NCI-H1105 (cell line): ENCODE results near the gene MYO16.
A peak's percentile ranks its signal among the peaks of the same experiment; 100 is the strongest.

ENCODE experiments used
- DNase-seq: peaks from one replicate; lab custom pipeline; 2025; lab: John Stamatoyannopoulos, UW

Gene MYO16

DNA sequence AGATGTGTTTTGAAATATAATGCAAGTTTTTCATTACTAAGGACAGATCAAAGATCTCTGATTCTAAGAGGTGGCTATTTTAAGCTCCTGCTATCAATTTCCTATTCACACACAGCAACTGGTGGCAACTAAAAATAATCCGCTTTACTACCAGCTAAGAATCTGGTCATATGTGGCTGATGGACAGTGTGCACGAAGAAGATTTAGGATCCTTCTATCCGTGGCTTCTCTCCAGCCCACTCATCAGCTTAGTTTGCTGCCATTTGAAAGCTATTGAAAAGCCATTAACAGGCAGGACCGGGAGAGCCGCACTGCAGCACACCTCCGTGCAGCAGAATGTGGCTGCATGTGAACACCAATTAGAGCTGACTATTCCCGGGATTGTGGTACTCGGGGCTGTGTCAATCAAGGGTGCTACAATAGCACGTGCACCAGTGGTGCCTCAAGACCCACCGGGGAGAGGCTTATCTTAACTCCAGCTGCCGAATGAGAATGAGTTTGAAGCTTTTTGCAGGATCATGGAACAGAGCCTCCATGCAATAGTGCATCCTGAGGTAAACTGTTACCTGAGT, at the start of gene MYO16:
TSS of gene MYO16 (plus strand) at position 431 of the 572 bp plus-strand sequence. CDS start 234 bp downstream, outside the sequence.
- no peak for DNase-seq

DNA sequence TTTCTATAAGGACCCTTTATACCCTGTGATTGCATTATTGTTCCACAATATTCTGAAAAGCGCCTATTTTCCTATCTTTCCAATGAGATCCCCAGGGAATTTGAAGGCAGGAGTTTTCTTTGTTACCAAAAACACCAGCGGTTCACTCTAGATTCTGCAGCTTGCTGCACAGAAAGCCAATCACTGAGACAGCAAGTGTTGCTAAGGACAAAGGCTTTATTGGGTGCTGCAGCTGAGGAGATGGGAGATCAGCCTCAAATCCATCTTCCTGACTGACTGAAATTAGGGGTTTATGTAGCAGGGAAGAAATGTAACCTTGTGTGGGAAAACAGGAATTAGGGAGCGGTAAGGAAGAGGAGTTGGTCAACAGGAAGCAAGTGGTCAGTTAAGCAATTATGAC, 42.6 kb upstream of the MYO16 start:
- no peak for DNase-seq

DNA sequence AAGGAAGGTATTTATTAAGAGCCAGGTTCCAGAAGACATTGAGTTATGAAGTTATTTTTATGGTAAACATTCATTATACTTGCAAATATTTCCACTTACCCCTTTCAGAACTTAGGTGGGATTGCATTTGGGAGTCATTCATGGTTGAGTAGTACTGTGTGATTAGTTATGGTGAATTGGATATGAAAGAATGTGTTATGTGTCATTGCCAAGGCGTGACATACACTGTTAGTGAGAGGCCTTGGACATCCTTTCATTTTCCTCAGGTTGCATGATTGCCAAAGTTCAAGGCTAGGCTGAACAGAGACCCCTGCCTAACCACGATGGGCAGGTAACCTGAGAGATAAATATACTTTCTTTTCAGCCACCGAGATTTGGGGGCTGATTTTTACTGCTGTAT, 40.9 kb upstream of the MYO16 start:
- no peak for DNase-seq

DNA sequence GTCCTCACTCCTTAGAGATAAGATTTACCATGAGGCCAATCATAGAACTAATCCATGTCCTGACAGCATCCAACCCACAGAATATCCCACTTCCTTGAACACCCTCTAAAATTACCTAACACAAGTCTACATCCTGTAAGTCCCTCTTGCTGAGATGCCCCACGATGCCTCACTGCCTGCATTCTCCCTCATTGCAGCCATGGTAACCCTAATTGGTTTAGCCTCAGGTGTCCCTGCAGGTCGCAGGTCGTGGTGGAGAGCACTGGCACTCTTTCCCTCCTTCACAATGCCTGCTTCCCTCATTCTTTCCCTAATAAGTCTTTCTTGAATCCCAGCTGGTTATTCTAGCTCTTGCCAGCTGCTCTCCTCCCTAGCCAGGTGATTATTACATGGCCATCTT, 35.3 kb upstream of the MYO16 start:
- peak; percentile 6 for DNase-seq

DNA sequence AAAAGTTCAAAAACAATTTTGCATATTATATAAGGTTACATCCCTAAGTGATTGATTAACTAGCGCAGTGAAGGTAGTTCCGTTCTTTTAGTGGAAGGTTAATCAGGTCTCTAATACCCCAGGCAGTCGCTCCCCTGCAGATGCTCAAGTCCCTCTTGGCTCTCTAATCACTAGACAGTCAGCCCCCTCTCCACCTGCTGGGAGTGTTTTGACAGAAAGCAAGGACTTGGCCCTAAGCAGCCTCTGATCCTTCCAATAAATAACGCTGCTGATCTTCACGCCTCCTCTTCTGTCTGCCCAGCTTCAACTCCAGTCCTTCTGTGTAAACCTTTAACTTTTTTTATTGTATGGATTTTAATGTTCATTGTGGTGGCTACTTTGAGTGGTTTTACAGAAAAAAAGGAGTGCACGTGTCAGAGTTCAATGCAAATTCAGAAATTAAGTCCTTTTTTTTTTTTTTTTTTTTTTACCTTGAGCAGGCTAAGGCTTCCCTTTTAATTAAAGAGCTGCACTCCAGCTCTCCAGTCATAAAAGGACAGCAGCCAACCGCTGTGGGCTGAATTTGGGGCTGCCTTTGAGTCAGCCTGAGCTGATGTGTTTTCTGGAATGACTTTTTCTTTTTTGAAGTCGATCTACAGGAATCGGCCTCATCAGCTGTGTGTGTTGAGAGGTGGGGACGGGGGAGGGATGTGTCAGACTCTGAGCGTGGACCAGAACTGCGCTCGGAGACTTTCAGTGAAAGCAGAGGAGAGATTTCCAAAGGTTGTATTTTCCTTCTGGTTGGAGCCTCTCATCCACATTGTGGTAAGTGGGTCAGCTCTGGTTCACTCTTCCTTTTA, 33.8 kb upstream of the MYO16 start:
- peak; percentile 14 for DNase-seq

DNA sequence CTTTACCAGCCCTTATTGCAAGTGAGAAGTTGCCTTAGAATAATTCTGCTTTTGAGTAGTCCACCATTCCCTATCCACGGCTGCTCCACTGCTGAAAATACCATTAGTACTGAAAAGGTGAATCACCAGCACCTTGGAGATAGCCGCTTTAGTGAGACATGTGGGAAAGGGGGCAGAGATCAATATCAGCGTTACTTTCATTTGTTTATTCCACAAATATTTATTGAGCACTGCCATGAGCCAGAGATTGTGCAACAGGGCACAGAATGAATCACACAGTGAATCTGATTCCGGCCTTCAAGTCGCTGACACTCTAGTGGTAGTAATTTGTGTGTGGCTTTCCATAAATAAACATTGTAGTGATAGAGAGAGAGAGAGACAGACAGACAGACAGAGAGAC, 31.5 kb upstream of the MYO16 start:
- DNase-seq = no peak

DNA sequence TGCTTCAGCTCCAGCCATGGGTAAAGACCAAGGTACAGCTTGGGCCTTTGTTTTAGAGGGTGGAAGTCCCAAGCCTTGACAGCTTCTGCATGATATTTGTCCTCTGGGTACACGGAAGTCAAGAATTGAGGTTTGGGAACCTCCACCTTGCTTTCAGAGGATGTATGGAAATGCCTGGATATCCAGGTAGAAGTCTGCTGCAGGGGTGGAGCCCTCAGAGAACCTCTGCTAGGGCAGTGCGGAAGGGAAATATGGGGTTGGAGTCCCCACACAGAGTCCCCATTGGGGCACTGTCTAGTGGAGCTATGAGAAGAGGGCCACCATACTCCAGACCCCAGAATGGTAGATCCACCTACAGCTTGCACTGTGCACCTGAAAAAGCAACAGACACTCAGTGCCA, 23.0 kb upstream of the MYO16 start:
- DNase-seq = no peak

DNA sequence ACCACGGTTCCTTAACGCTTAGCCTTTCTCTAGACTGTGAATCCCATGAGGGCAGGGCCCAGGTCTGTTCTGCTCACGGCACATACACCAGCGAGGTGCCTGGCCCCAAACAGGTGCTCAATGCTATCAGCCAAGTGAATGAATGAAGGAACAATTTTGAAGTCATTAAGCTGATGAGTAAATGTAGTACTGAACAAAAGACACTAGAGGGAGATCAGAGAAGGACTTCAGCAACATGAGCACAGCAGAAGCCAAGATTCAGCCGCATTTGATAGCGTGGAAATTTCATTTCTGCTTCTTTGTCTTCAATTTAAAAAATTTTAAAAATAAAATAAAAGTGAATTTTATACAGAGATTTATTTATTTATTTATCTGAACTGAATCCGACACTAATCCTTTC, 20.1 kb upstream of the MYO16 start:
- DNase-seq = no peak

DNA sequence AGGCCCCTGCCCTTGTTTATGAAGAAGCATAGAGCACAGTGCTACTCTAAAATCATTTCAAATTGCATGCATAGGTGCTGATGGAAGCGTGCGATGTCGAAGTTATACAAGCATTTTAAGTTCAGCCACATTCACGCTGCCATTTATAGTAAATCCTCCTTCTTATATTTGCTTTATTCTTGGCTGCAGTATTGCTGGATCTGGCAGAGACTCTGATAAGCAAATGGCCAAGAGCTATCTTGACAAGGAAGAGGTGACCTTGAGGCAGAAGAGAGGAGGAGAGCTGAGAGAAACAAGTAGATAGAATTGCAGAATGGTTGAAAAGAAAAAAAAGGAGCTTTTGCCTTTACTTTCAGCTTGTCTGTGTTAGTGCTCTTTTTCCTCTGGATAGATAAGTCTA, 18.9 kb upstream of the MYO16 start:
- DNase-seq = no peak

DNA sequence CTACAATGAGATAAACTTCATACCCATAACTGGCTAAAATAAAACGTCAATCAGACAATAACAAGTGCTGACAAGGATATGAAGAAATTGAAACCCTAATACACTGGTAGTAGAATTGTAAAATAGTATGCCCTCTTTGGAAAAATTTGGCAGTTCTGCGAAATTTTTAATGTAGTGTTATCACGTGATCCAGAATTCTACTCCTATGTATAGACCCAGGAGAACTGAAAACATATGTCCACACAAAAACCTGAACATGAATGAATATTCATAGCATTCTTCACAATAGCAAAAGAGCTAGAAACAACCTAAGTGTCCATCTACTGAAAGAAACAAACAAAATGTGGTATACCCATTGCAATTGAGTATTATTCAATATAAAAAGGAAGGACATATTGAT, 14.2 kb upstream of the MYO16 start:
- no peak for DNase-seq

DNA sequence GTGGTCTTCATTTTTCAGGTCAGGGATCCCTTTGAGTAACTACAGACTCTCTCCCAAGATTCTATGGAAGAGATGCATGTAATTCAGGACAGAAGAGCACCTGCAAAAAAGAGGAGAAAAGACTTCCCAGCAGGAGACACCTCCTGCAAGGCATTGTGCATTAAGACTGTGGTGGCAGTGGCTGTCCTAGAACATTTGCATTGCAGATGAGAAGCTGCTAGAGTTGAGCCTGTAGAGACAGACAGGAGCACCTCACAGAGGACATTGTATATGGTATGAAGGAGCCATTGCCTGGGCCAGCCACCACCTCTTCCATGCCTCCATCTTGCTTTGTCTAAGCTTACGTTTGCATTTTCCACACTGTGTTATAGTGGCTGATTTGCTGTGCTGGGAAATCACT, 11.2 kb upstream of the MYO16 start:
- no peak for DNase-seq

DNA sequence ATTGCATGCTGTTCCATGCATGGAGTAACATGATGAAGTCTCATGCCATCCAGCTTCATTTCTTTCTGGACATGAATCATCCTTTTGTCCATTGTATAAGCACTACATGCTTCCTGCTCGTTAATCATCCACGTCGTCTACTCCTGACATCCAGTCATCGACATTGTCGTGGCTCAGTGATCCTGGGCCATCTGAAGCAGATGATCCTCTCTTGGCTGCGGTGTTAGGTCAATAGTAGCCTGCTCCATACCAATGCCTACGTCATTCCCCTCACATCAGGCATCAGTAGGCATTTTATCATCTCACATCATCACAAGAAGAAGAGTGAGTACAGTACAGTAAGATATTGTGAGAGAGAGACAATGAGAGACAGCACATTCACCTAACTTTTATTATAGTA, 7.9 kb upstream of the MYO16 start:
- no peak for DNase-seq

DNA sequence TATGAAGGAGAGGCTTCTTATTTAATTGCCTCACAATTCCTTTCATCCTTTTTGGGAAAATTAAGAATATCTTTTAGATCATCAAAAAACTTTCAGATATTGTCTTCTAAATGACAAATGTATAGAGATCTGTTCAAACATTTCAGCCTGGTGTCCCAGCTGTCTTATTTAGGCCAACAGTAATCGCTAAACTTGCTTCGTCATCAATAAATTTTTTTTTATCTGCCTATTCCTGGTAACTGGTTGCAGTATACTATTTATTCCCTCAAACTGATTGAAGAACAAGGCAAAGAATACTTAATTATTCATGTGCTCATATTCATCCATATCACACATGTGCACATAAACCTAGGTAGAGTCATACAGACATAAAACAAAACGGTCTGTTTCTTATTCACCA, 5.3 kb upstream of the MYO16 start:
- DNase-seq = no peak

DNA sequence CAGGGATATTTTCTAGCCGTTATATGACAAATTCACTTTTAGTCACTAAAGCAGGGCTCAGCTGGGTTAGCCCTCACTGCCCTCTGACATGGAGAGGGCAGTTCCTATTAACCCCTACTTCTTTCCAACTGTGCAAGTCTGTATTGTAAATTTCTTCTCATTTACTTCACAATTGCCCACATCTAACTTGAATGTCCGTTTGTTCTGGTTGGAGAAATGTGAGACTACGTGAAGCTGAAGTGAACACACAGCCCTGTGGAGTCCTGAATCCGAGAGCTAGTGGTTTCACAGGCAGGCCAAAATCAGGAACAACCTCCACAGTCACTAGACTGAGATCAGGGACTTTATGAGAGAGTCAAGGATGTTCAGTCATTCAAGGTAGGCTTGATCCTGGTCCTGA, 4.4 kb upstream of the MYO16 start:
- no peak for DNase-seq

DNA sequence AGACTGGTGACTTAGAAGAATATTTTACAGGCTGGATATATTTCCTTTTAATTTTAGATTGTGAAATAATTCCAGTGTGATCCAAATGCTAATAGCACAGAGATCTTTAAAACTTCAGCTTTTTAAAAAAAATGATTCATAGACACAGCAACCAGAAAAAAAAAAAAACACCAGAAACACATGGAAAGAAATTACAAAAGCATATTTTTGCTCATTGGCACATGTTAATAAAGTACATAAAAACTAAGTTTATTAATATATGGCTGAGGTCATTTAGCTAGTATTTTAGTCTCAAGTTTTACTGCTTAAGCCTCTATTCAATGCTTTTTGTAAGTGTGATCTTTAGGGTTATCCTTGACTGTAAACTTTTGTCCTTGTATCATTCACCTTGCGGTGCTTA, 577 bp downstream of the MYO16 start:
- DNase-seq = no peak

DNA sequence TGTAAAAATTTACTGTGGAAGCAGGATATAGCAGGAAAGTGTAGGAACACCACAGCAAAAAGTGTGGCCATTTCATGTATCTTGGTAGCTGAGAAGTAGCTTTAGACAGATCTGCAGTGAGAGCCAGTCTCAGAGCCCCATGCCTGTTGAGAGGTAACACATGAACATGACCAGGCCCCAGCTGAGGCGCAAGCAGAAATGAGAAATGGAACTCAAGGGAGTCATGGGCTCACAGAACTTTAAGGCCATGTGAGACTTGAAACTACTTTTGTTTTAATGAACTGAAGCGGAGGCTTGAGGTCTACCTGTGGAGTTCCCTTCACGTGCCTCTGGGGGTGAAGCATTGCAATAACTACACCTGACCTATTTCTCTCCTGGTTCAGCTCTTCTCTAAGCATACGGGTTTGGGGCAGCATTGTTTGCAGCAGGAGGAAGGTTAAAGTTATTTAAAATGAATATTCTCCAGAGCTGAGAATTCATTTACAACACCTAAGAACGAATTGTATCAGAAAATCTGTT, 3.3 kb downstream of the MYO16 start:
- DNase-seq = no peak

DNA sequence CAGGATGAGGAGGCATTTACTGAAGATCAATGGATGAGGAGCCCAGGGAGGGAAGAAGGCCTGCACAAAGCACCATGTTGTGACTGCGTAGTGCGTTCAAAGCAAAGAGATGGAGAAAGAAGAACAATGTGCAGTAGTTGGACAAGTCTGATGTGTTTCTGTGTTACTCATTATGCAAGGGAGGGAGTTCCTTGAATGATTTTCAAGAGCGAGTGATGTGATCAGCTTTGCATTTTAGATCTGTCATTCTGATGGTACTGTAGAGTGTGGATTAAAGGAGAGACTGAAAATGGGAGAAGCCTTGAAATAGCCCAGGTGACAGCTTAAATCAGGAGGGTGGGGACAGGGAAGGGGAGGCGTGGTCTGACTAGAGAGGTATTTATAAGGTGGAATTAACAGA, 9.5 kb downstream of the MYO16 start:
- no peak for DNase-seq

DNA sequence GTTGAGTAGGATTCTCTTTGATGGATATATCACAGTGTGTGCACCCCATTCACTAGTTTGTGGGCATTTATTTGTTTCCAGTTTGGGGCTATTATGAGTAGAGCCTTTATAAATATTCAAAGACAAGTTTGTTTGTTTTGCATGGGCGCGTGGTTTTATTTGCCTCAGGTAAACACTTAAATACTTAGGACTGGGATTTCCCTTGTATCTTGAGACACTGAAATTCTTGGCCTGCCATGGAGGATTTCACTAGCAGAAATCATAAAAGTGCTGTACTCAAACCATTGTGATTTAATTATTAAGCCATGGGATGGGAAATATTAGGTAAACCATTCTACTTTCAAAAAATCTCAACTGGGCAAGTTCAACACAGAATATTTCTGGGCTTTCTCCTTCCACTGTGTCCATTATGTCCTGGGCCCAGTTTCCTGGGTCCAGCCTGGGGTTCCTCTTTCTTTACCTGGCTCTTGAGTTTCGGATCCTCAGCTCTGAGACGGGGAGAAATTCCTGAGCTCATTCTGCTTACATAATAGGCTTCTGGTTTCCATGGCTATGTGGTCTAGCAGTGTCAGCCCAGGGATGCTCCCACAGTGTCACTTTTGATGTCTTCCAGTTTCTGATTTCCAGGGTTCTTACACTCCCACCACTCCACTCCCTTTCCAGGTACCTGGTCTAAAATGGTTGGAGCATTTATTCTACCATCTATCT, 14.4 kb downstream of the MYO16 start:
- no peak for DNase-seq

DNA sequence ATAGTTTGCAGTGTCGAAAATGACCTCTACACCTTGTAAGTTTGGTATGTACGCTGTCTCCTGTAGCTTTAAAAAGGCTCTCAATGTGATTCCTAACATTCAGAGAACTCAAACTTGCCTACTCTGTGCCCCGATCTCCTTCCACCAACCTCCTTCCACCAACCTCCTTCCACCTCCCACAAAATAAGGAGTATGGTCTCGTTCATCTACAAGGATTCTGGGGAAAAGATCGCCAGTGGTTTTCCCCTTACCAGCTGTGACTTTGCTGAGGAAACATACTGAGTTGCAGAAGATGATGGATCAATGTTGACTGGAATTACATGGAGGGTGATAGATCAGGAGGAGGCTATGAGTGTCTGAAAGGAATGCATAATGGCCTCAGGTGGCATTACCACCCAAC, 16.0 kb downstream of the MYO16 start:
- DNase-seq = no peak

DNA sequence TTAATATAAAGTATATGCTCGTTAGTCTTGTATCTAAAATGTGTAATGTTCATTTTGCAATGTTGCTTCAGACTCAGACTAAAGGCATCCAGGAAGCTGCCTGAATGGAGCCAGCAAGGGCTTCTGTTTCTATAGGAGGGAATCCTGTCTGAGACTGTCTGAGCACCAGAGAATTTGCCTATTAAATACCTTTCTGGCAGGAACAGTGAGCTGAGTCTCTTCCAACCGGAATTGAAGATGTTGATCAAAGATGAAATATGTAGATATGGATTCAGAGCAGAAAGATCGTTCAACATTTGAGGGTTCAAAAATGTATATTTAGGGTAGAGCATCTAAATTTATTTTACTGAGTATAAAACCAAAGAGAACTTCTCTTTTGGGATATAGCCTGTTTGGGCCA, 20.9 kb downstream of the MYO16 start:
- no peak for DNase-seq

DNA sequence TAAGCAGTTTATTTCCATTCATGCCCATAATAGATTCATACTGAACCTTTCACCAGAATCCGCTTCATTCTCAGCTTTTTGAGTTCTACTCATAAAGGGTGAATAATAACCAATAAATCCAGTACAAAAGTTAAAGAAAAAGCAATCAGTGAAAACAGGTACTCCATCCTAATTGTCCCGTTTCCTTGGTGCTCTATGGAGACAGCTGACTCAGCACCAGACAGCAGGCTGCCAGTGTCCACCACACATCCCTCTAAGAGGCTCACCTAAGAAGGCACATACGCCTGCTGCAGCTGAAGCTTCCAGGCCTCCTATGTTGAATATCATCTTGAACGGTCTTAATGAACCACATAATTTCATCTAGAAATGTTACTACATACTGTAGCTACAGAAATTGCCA, 27.3 kb downstream of the MYO16 start:
- no peak for DNase-seq

DNA sequence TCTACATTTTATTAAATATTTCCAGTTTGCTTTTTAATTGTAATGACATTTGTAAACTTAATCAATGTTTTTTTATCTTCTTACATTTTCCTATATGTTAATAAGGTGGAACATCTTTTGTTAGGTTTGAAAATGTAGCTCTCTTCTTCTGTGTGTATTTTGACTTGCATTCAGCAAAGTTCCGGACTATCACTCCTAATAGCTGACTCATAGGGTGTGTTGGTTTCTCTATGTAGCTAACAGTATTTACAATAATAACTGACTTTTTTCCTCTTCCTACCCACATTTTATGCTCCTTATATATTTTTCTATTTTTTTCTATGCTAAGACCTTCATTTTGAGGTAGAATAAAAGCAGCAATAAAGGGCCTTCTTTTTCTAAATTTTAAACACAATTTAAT, 28.1 kb downstream of the MYO16 start:
- DNase-seq = no peak

DNA sequence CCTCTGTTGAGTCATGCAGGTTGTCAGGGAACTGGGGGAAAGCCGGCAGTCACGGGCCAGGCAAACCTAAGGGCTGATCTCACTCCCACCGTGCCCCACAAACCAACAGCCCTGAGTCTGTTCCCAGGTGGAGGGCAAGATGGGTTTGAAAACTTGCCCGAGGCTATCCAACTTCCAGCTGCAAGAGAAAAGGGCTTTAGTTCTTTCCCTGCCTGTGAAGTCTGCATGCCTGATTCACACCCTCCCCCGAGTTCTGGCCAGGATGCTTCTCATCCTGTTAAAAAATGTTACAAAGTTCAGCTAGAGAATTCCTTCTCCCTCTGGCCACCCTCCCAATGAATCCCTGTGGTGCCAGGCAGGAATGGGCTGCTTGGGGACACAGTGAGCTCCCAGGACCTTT, 33.1 kb downstream of the MYO16 start:
- DNase-seq = no peak
